ENCODE measurements around the gene PLXNB1. TPM values are rescaled to one million over a fixed set of nuclear protein-coding genes. Genes with fewer than 3 reads are reported as not detected.
A peak's percentile ranks its signal among the peaks of the same experiment; 100 is the strongest.

Gene PLXNB1
- polyA plus RNA-seq, 2 of the 4 experiments (the other 2 are of a cell fraction) = 10.0 to 20.9 TPM

- 96% methylated on average over 4 of the region's 8 CpGs for WGBS (ENCODE audit: missing lambda C conversion rate)
- no peak overlapping the region for H3K27ac ChIP-seq
- H3K9me3 ChIP-seq = no peaks in the 10 kb centered on the region
- no peak for FAIRE-seq
- CTCF ChIA-PET = interaction anchor here (1.8 to 31.5 kb wide), 3 partner anchors 9 to 149 kb away, joined by 4 to 488 read pairs (median 13); partner anchors contain the start of gene PLXNB1
- peaks cover 20% of the 10 kb centered on the region for H3K4me1 ChIP-seq
- DNase-seq (ENCODE audit: low read depth in 1 of 2, low spot score in 1 of 2) = no peak
- H3K4me3 ChIP-seq = no peak overlapping the region
- POLR2A ChIA-PET = no interaction called here
- no peak overlapping the region for H3K4me2 ChIP-seq
- ATAC-seq = no peak
- TF ChIP-seq CHD2 (IDR thresholded peaks at IDR 0.05; ENCODE audit: low read length, partially characterized antibody) (no peak), CBX8 (IDR thresholded peaks at IDR 0.05) (no peak), HOXA7 (CRISPR knock-in tag; IDR thresholded peaks at IDR 0.05) (no peak), HDAC2 (IDR thresholded peaks at IDR 0.05) (no peak), GATA3 (IDR thresholded peaks at IDR 0.05; ENCODE audit: borderline replicate concordance) (no peak), REST (IDR thresholded peaks at IDR 0.05) (no peak), E2F6 (IDR thresholded peaks at IDR 0.05; ENCODE audit: borderline replicate concordance, low read depth) (no peak), JUNB (IDR thresholded peaks at IDR 0.05) (no peak)
Measured at GRCh38 chr3:48422681-48423080, 7.2 kb downstream of the PLXNB1 start.

GRCh38 chr3:48422272-48422671, 7.6 kb downstream of the PLXNB1 start:
- Histone ChIP-seq H3K27ac (no peak overlapping the region), H3K4me1 (peaks cover 16% of the 10 kb centered on the region), H3K9me3 (no peaks in the 10 kb centered on the region), H3K4me3 (no peak overlapping the region), H3K4me2 (no peak overlapping the region)
- ChIA-PET CTCF (interaction anchor here (3.1 to 31.5 kb wide), 2 partner anchors 9 to 22 kb away, joined by 13 to 488 read pairs; partner anchors contain the start of gene PLXNB1), POLR2A (no interaction called here)
- WGBS (ENCODE audit: missing lambda C conversion rate) = no CpG with 5 or more reads among the region's 3 CpGs
- ATAC-seq = peak in 1 of 2 experiments; percentile 48; a peak in 3 of 6 replicates
- no peak for DNase-seq (ENCODE audit: low read depth in 1 of 2, low spot score in 1 of 2)
- TF ChIP-seq RFX5 (IDR thresholded peaks at IDR 0.05) (no peak), TFCP2L1 (CRISPR knock-in tag; IDR thresholded peaks at IDR 0.05) (no peak), MAX (IDR thresholded peaks at IDR 0.05) (no peak), SREBF2 (IDR thresholded peaks at IDR 0.05) (no peak), ZFP36 (IDR thresholded peaks at IDR 0.05; ENCODE audit: borderline replicate concordance, partially characterized antibody) (no peak), RCOR1 (IDR thresholded peaks at IDR 0.05; ENCODE audit: low read depth, low read length) (no peak), ELK1 (IDR thresholded peaks at IDR 0.05; ENCODE audit: low read depth, low read length) (no peak), HOXA7 (CRISPR knock-in tag; IDR thresholded peaks at IDR 0.05) (no peak), USF2 (IDR thresholded peaks at IDR 0.05) (no peak), REST (IDR thresholded peaks at IDR 0.05) (no peak), JUNB (IDR thresholded peaks at IDR 0.05) (no peak), ATOH8 (CRISPR knock-in tag; IDR thresholded peaks at IDR 0.05; ENCODE audit: low read depth) (no peak), HDAC2 (IDR thresholded peaks at IDR 0.05) (no peak), FOSL2 (IDR thresholded peaks at IDR 0.05) (no peak), FOSL2 (CRISPR knock-in tag; IDR thresholded peaks at IDR 0.05) (no peak), POLR2AphosphoS2 (conservative IDR thresholded peaks at IDR 0.05; ENCODE audit: low read length) (no peak), MAFK (IDR thresholded peaks at IDR 0.05; ENCODE audit: partially characterized antibody) (no peak), POLR2A (IDR thresholded peaks at IDR 0.05; ENCODE audit: low read length) (no peak), NFE2L2 (conservative IDR thresholded peaks at IDR 0.05; ENCODE audit: low read length) (no peak)
- no peak for FAIRE-seq

Measured in A549 (cell line).